ENCODE results near the gene APOBEC2. TPM values are rescaled to one million over a fixed set of nuclear protein-coding genes. Genes with fewer than 3 reads are reported as not detected.

APOBEC2 gene
- total and polyA plus RNA-seq, 9 of the 15 experiments (the other 6 are each of a cell fraction or from before 2014, with no cell fraction given): 0.25 to 1.6 TPM; not detected in 7

- TF ChIP-seq E2F6 (IDR thresholded peaks at IDR 0.05; ENCODE audit: borderline replicate concordance in 1 of 2, extremely low read depth in 1 of 2, insufficient read depth in 1 of 2, insufficient read length in 1 of 2, low read depth in 1 of 2, low read length in 1 of 2, poor library complexity in 1 of 2, severe bottlenecking in 1 of 2) (peak; percentile 72 to 92), PBX2 (CRISPR knock-in tag; IDR thresholded peaks at IDR 0.05; ENCODE audit: low read depth) (no peak), PBX2 (tag; conservative IDR thresholded peaks at IDR 0.05; ENCODE audit: low read depth) (no peak), ATF1 (CRISPR knock-in tag; IDR thresholded peaks at IDR 0.05) (no peak), ATF1 (tag; IDR thresholded peaks at IDR 0.05) (peak; percentile 51), WHSC1 (IDR thresholded peaks at IDR 0.05; ENCODE audit: low read length) (no peak), MAFG (tag; conservative IDR thresholded peaks at IDR 0.05) (no peak), CHD2 (IDR thresholded peaks at IDR 0.05; ENCODE audit: low read depth, low read length) (no peak), ZNF77 (CRISPR knock-in tag; IDR thresholded peaks at IDR 0.05) (no peak), HDAC3 (IDR thresholded peaks at IDR 0.05; ENCODE audit: borderline replicate concordance, partially characterized antibody) (no peak), STAT5B (CRISPR knock-in tag; IDR thresholded peaks at IDR 0.05) (no peak), ERF (CRISPR knock-in tag; IDR thresholded peaks at IDR 0.05) (0 out of 2 replicates have a peak, but pooled peaks have one; percentile 30), SMAD2 (IDR thresholded peaks at IDR 0.05; ENCODE audit: low read depth, low read length) (no peak), ZNF146 (CRISPR knock-in tag; IDR thresholded peaks at IDR 0.05; ENCODE audit: unreplicated experiment) (no peak), FUS (optimal IDR thresholded peaks at IDR 0.05; ENCODE audit: low read depth, low read length) (no peak), ZNF518B (CRISPR knock-in tag; IDR thresholded peaks at IDR 0.05) (no peak)
These were observed 25.0 kb upstream of the APOBEC2 start (continued) for GRCh38 chr6:41027799-41028560.

Data from K562 (cell line).